GM19324 (cell line): Measurements from ENCODE around the gene SF3B4.
"Not testable (repeated sequence)": the region's sequence is repeated elsewhere in the genome, so short reads cannot be mapped to it uniquely, and the experiment has no call there.

Experiments used
- ATAC-seq: cut with Tn5 transposase; IDR thresholded peaks from one replicate; pipeline ENCODE4 v1.9.1; 2021; ENCODE audit warnings: mild to moderate bottlenecking, moderate library complexity; ENCODE audit not compliant: unreplicated experiment, low FRiP score

The SF3B4 gene, protein sequence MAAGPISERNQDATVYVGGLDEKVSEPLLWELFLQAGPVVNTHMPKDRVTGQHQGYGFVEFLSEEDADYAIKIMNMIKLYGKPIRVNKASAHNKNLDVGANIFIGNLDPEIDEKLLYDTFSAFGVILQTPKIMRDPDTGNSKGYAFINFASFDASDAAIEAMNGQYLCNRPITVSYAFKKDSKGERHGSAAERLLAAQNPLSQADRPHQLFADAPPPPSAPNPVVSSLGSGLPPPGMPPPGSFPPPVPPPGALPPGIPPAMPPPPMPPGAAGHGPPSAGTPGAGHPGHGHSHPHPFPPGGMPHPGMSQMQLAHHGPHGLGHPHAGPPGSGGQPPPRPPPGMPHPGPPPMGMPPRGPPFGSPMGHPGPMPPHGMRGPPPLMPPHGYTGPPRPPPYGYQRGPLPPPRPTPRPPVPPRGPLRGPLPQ

DNA sequence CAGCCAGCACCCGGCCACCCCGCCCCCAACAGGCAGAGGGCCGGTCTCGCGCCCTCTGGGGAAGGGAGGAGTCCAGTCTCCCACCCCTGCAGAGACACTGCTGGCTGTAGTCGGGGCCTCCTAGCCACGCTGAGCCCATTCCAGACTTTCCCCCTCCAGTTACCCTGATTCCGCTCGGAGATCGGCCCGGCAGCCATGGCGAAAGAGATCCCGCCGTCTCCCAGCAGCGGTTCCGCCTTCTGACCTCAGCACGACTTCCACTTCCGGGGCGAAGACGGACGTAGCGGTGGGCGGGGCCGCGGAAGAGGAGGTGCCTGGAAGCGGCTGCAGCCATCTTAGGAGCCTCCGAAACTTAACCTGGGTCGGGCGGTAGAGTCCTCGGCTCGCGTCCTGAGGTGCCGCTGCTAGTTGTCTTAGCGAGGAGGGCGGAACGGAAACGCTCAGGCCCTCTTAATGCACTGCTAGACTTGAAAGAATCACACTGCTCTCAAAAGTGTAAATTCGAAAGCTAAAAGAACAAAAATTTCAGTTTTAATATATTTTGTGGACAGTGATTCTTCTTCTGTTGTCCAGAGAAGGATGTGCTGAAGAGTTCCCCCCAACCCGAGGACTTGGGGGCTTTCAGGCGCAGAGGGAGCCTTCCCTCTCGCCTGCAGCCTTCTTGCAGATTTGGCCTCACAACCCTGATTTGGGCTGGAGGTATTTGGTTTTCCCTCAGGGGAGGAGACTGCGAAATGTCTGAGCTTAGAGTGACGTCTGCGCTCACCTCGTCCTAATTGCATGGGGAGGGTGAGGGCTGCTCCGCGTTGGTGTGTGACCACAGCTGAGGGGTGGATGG, at the start of gene SF3B4:
TSS of gene SF3B4 (minus strand) at position 241 of the 838 bp plus-strand sequence. CDS start at position 197, 44 bp downstream.
- ATAC-seq: peak; percentile 89

DNA sequence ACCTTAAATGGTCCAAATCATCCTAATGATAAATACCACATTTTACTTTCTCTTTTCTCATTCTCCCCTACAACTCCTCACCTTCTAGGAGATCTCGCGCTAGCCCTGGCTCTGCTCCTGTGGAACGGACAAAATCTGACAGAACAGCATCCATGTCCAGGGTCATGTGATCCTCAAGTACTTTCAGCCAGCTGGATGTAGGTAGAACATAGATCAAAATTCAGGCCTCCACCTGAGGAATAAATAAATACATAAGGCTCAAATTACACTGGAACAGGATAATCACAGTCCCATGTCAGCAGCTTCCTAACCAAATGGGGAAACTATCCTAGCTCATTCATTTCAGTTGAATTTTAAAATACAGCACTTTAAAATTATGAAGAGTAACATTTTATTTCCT, 49.7 kb upstream of the SF3B4 start:
- ATAC-seq: no peak

DNA sequence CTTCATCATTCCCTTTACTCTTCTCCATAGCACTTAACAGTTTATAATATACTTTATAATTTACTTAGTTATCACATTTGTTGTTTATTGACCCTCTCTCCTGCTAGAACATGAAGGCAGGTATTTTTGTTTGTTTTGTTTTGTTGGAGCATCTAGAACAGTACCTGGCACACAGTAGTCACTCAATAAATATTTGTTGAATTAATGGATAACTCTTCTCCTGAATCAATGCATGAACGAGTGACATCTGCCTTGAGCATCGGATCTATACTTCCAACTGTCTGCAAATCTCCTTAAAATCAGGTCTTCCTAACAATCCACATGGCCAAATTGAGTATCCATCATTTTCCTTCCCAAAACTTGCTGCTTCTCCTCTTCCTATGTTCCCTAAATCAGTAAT, 44.9 kb upstream of the SF3B4 start:
- ATAC-seq: no peak

DNA sequence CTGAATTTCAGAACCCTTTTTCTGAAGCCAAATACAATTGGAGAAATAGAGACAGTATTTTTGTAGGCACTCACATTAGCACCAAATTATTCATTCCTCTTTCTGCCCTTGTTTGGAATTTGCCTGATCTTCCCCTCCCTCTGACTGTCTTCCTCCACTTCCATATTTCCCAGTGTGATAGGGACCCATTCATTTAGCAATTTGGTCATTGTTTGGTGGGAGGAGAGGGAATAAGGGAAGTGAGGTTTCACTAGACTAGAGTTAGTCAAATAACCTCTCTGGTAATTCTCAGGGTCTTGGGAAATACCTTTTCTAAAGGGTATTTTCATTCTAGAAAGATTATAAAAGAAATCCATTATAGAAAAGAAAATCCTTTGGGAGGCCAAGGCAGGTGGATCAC, 40.0 kb upstream of the SF3B4 start:
- no peak for ATAC-seq

DNA sequence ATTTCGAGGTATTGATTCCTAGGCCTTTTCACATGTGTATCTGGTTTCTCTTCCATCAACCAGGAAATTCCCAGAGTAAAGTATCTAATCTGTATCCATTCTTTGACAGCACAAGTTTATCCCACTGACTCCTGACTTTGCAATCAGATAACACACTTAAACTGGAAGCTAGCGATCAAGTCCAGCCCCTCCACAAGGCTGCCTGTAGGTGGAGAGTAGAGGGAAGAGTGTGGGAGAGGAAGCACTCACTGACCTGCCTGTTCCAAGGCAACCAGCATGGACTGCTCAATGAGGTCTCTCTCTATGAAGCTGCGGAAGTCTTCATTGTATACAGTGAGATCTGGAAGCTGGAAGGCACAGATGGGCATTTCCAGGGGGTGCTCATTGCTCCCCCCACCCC, 39.4 kb upstream of the SF3B4 start:
- ATAC-seq: no peak

DNA sequence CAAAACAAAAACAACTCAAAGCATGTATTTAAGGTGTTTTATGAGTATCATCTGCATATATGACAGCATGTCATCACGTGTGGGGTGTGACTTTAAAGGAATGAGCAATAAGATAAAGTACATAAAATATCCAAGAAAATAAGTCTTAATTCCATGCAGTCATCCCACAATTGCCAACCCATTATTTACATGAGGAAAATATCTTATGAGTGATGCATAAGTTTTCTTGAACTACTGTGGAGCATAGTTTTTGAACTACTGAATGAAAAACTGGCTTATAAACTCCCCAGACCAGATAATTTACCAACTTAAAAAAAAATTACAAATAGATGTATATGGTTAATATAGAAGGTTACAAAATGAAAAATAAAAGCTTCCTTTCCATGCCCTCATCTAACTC, 38.8 kb upstream of the SF3B4 start:
- no peak for ATAC-seq

DNA sequence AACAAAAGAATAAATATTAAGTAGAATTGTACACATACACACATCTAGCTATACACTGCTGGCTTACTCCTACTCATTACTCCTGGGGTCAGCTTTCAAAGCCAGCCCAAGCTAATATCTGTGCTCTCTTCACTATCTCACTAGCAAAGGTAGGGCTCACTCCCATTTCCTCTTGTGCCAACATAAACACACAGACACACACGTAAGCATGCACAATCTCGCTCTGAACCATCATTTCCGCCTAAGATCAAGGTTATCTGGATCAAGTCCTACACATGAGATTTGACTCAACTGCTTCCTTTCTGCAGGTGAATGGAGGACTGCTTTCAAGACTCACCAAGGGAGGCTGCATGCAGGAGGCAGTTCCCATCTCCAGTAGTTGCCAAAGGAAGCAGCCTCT, 37.8 kb upstream of the SF3B4 start:
- ATAC-seq: no peak

DNA sequence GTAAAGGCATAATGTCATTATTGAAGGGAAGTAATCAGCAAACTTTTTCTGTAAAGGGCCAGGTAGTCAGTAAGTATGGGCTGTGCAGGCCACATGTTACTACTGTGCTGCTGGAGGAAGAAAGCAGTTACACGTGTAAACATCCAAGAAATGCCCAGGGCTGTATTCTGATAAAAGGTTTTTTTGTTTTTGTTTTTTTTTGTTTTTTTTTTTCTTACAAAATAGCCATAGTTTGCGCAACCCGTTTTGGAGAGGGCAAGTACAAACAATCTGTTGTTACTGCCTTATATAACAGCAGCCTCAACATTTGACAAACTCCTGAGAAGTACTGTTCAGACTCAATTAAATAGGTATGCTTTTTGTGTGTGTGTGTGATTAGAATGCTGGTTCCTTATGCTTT, 35.8 kb upstream of the SF3B4 start:
- ATAC-seq: no peak

DNA sequence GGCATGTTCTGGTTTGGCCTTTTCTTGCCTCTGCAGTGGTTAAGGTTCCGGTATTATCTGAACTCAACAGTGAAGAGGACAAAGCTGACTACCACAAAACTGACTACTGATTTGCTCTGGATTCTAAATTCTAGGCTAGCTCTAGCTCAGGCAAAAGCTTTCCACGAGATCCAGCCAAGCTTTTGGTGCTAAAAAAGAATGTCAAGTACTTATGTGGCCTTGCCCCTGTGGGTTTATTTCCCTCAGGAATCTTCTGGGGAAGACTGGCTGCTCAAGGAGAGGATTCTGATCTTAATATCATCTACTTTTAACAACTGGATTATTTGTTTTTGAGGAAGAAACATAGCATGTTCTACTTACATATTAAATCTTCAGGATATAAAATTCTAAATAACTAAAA, 35.1 kb upstream of the SF3B4 start:
- no peak for ATAC-seq

DNA sequence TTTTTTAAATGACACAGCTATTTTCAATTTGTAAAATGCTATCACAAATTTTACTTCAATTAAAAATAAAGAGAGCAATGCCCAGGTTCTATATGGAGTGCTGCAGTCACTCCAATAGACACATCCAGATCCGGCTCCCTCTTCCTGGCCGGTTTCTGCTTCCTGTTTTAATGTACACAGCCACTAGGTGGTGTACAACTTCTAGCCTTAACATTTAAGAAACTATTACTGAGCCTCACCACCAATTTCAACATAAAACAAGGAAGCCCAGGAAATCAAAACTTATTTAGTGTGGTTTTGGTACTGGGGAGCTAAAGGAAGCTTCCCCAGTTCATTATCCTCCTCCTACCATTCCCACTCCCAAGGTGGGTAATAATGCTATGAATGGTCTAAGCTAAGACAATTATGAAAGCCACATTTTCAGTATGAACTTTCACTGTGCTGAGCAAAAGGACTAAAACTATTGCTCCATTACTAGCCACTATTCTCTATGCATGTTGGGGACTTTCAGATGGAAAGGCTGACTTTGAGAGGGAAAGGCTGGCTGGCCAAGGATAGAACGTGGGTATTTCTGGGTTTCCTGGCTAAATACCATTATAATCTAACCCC, 34.5 kb upstream of the SF3B4 start:
- no peak for ATAC-seq

DNA sequence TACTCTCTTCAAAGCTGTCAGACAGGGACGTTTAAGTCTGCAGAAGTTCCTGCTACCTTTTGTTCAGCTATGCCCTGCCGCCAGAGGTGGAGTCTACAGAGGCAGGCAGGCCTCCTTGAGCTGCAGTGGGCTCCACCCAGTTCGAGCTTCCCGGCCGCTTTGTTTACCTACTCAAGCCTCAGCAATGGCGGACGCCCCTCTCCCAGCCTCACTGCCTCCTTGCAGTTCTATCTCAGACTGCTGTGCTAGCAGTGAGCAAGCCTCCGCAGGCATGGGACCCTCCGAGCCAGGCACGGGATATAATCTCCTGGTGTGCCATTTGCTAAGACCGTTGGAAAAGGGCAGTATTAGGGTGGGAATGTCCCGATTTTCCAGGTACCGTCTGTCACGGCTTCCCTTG, 29.9 kb upstream of the SF3B4 start:
- ATAC-seq: not testable (repeated sequence)

DNA sequence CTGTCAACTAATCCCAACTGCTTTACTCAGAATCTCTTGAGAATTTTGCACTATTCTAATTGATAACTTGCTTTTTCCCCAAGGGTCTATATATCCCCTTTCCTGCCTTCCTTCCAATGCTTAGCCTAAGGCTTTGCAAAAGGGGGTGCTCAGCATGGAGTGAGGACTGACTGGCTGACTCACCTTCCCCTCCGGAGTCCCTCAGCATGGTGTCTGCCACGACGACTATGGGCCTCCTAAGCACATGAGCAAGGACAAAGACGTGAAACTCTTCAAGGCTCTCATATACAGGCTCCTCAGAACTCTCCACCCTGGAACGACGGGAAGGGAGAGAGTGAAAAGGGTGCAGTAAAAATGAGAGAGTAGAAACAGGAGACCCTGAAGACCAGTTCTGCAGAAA, 22.3 kb upstream of the SF3B4 start:
- no peak for ATAC-seq

DNA sequence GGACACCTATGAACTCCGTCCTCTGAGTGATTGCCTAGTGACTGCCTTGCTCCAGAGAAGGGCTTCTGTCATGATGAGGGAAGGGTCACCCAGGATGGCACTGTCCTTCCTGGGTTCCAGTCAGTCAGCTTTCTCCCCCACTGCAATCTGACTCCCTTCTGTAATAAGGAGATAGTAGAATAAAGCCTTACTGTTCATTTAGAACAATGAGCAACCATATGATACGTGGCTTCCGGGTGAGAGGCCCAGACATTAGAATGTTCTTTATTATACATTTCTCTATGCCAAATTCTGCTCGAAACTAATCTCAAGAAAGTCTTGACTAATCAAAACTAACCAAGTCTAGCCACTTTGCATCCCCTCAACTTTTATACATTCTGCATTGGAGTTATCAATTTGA, 17.6 kb upstream of the SF3B4 start:
- no peak for ATAC-seq

DNA sequence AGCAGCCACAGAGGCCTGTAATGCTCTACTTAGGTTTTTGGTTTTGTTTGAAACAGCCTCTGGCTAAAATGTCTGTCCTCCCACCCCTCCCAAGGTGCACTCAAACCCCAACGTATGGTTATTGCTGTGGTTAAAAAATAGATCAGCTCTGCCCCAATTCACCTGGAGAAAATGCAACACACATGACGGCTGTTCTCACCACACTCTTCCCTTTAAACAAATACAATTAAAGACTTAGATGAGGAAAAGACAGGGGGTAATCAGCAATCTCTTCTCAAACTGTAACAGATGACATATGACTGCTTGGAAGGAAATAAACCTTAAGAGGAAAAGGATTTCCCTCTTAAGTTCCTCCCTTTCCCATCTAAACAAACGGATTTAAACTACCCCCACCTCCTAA, 15.3 kb upstream of the SF3B4 start:
- ATAC-seq: no peak

DNA sequence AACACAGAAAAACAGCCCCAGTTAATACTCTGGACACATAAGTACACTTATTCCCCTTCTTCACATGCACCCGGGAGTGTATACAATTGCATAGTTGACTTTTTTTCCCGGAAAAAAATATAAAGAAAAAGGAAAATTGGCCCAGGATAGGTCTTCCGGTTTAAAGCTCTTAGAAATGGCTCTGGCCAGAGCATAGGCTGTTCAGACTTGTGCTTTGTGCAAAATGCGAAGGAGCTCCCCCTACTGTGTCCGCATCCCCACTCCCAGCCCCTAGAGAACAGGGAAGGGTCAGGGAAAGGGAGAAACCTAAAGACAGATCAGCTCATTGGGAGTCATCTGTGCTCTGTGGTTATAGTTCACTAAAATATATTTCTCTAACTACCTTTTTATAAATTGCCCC, 14.6 kb upstream of the SF3B4 start:
- ATAC-seq: no peak

DNA sequence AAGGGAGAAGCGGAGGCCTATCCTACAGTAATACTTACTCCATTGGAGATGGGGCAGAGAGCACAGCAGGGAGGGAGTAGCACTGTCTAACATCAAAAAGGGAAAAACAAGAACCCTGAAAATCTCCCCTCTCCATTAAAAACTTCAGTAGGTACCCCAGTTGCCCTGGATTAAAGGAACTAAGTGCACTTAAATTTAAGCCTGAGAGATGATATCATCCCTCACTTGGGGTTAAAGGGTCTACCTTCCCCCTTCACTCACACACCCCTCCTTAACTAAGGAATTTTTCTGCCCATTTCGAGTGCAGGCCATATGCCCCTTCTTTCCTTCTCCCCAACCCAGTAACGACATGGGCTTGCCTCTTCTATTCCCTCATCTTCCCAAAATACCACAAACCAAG, 12.8 kb upstream of the SF3B4 start:
- no peak for ATAC-seq

DNA sequence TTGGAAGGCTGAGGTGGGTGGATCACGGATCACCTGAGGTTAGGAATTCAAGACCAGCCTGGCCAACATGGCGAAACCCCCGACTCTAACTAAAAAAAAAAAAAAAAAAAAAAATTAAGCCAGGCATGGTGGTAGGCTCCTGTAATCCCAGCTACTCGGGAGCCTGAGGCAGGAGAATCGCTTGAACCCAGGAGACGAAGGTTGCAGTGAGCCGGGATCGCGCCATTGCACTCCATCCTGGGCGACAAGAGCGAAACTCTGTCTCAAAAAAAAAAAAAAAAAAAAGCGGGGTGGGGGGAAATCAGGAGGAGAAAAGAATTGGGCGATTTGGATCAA, 11.0 kb upstream of the SF3B4 start:
- ATAC-seq: not testable (repeated sequence)

DNA sequence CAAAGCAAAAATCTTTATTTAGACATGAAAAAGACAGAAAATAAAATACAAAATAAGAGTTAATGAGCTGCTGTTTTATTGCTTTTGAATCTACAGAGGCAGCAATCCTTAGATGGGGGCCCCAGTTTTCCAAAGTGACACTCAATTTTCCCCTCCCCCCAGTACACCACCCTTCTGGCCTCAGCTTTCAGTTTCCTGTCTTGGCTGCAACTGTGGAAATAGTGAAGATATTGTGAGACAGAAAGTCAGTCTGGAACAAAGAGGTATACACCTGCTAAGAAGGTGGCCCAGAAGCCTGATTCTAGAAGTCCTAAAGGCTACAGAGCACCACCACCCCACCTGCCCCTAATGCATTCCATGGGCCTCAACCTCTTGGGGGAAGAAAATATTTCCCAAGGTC, 10.2 kb upstream of the SF3B4 start:
- ATAC-seq: no peak

DNA sequence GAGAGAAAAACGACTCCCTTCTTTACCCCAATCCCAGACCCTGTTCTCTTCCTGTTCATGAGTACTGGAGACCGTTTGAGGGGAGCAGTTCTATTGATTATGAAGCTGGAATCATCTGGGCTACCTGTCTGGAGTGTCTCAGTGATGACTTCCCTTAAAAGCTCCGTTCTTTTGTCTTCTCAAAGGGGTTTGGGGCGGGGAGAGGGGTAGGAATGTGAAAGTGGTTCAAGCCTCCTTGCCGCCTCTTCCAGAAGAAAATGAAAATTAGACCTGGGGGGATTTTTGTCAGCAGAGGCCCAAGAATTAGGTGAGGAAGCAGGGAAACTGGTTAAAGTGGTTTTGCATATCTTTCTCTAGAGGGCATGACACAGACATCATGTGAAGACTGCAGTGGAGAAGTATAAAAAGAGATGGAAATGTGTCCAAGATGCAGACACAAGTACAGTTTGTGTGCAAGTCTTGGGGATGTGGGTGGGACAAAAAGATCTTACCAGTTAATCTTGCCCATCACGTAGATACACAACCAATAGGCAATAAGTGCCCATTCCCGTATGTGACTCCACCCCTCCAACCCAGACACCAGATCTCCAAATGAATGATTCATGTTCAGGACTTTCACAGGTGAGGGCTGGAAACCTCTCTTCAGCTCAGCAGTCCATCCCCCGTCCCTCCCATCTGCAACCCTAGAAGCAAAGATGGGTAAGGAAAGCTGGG, 9.5 kb upstream of the SF3B4 start:
- ATAC-seq: no peak

DNA sequence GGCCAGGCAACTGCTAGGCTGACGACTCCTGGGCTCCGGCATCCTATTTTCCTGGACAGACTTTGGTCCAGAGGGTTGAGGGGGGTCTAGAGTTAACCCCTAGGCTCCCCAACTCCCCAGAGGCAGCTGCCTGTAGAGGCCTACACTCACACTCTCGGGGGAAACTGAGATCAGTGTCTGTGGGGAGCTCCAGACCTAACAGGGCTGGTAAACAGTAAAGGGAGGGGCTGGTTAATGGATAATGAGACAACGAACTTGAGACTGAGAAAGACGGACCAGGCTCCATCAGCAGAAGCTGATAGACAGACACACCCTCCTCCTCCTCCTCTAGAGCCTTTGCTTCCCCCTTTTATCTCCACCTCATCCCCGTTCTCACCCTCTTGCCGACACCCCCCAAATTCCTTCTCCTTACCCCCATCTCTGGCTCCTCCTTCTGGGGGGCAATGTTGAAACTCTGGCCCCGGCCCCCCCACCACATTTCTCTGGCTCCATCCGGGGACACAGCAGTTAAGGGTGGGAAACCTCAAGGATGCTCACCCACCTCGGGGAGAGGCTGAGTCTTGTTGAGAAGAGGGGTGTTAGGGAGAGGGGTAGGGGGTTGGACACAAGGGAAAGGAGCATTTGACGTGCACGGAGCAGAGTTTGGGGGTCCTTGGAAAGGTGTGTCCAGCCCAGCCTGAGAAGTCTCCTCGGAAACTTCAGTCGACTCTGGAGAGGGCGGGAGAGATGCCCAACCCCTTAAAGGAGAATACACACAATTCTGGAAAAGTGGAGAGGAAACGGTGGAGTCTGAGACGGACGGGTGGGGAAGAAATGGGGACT, 8.8 kb upstream of the SF3B4 start, which contains the start of gene MTMR11:
TSS of gene MTMR11 (minus strand) at position 710 of the 822 bp plus-strand sequence. CDS start at position 478, 232 bp downstream.
- no peak for ATAC-seq
